H9 (cell line): ENCODE measurements around the gene TBX5. TPM values are rescaled to one million over a fixed set of nuclear protein-coding genes. Genes with fewer than 3 reads are reported as not detected.
A peak's percentile ranks its signal among the peaks of the same experiment; 100 is the strongest.

Source experiments
- DNase-seq: peaks from one replicate; pipeline ENCODE4 v3.0.0-alpha.2; 2017
- H2AFZ ChIP-seq: one replicate; pipeline ENCODE4 v1.6.1; 2013; ENCODE audit warnings: mild to moderate bottlenecking, low read length, control low read depth, moderate library complexity
- H2AK5ac ChIP-seq: 2 replicates; pipeline ENCODE4 v1.6.1; 2013; ENCODE audit warnings: low read length, control low read depth, mixed read lengths; ENCODE audit not compliant: insufficient read length
- H2BK120ac ChIP-seq: one replicate; pipeline ENCODE4 v1.6.1; 2013; ENCODE audit warnings: low read depth, mild to moderate bottlenecking, low read length, control low read depth, inconsistent platforms; ENCODE audit not compliant: poor library complexity, severe bottlenecking
- H2BK12ac ChIP-seq: 2 replicates; pipeline ENCODE4 v1.6.1; 2013; ENCODE audit warnings: low read length, control low read depth, mixed read lengths, low read depth; ENCODE audit not compliant: insufficient read length
- H2BK15ac ChIP-seq: 2 replicates; pipeline ENCODE4 v1.6.1; 2013; ENCODE audit warnings: low read depth, low read length, control low read depth
- H2BK20ac ChIP-seq: one replicate; pipeline ENCODE4 v1.6.1; 2013; ENCODE audit warnings: low read depth, mild to moderate bottlenecking, low read length, control low read depth, inconsistent platforms; ENCODE audit not compliant: poor library complexity, severe bottlenecking
- H2BK5ac ChIP-seq: 2 replicates; pipeline ENCODE4 v1.6.1; 2013; ENCODE audit warnings: low read length, control low read depth, mixed read lengths; ENCODE audit not compliant: insufficient read length
- H3K14ac ChIP-seq: 2 replicates; pipeline ENCODE4 v1.6.1; 2013; ENCODE audit warnings: low read length, control low read depth; ENCODE audit not compliant: insufficient read depth
- H3K18ac ChIP-seq: 2 replicates; pipeline ENCODE4 v1.6.1; 2013; ENCODE audit warnings: low read depth, mild to moderate bottlenecking, mixed read lengths, low read length, control low read depth; ENCODE audit not compliant: insufficient read length
- H3K23ac ChIP-seq: 2 replicates; pipeline ENCODE4 v1.6.1; 2013; ENCODE audit warnings: low read length, control low read depth, mixed read lengths, low read depth; ENCODE audit not compliant: insufficient read length
- H3K23me2 ChIP-seq: 2 replicates; pipeline ENCODE4 v1.6.1; 2013; ENCODE audit warnings: low read depth, mild to moderate bottlenecking, mixed read lengths, low read length, control low read depth; ENCODE audit not compliant: insufficient read length, poor library complexity, severe bottlenecking
- H3K27ac ChIP-seq: 2 replicates; pipeline ENCODE4 v1.5.1; 2013; ENCODE audit warnings: low read length, control low read depth, mixed read lengths, low read depth; ENCODE audit not compliant: insufficient read length
- H3K27me3 ChIP-seq: 2 replicates; pipeline ENCODE4 v1.6.1; 2013; ENCODE audit warnings: low read length, control low read depth, inconsistent platforms; ENCODE audit not compliant: insufficient read depth
- H3K4ac ChIP-seq: 2 replicates; pipeline ENCODE4 v1.6.1; 2013; ENCODE audit warnings: low read depth, mild to moderate bottlenecking, control low read depth, inconsistent platforms, low read length, moderate library complexity
- H3K4me1 ChIP-seq: 2 replicates; pipeline ENCODE4 v1.6.1; 2013; ENCODE audit warnings: low read length, control low read depth, inconsistent platforms; ENCODE audit not compliant: insufficient read depth
- H3K4me2 ChIP-seq: 2 replicates; pipeline ENCODE4 v1.6.1; 2013; ENCODE audit warnings: low read length, control low read depth, mixed read lengths; ENCODE audit not compliant: insufficient read length, insufficient read depth
- H3K56ac ChIP-seq: 2 replicates; pipeline ENCODE4 v1.6.1; 2013; ENCODE audit warnings: low read depth, mild to moderate bottlenecking, mixed read lengths, low read length, control low read depth; ENCODE audit not compliant: insufficient read length
- H3K79me1 ChIP-seq: 2 replicates; pipeline ENCODE4 v1.6.1; 2013; ENCODE audit warnings: low read depth, mild to moderate bottlenecking, moderate library complexity, low read length, control low read depth, inconsistent platforms; ENCODE audit not compliant: insufficient read depth, poor library complexity, severe bottlenecking
- H3K79me2 ChIP-seq: 2 replicates; pipeline ENCODE4 v1.6.1; 2013; ENCODE audit warnings: low read length, control low read depth, inconsistent platforms; ENCODE audit not compliant: insufficient read depth
- H3K9ac ChIP-seq: 2 replicates; pipeline ENCODE4 v1.6.1; 2013; ENCODE audit warnings: low read length, control low read depth, mixed read lengths; ENCODE audit not compliant: insufficient read length; ENCODE audit errors: extremely low read depth
- H3K9me3 ChIP-seq: one replicate; pipeline ENCODE4 v1.6.1; 2013; ENCODE audit warnings: low read depth, low read length, inconsistent platforms; ENCODE audit not compliant: control insufficient read depth
- H3T11ph ChIP-seq: one replicate; pipeline ENCODE4 v1.6.1; 2013; ENCODE audit warnings: mild to moderate bottlenecking, low read length, control low read depth, inconsistent platforms
- H4K20me1 ChIP-seq: one replicate; pipeline ENCODE4 v1.6.1; 2013; ENCODE audit not compliant: control insufficient read depth, insufficient read length, insufficient read depth
- H4K5ac ChIP-seq: 2 replicates; pipeline ENCODE4 v1.6.1; 2013; ENCODE audit warnings: low read depth, mild to moderate bottlenecking, mixed read lengths, low read length, control low read depth; ENCODE audit not compliant: insufficient read length
- H4K8ac ChIP-seq: replicated peaks from 2 replicates; pipeline ENCODE4 v1.6.1; 2013; ENCODE audit warnings: low read length, control low read depth, mixed read lengths, low read depth; ENCODE audit not compliant: insufficient read length
- H4K91ac ChIP-seq: 2 replicates; pipeline ENCODE4 v1.6.1; 2013; ENCODE audit warnings: low read depth, mild to moderate bottlenecking, moderate library complexity, mixed read lengths, low read length, control low read depth; ENCODE audit not compliant: insufficient read length
- H3K27ac Mint-ChIP-seq, 3 experiments: 2 replicates in 2 of 3; 3 replicates in 1 of 3; pipeline ENCODE4 v1.8.0; 2020 to 2021; ENCODE audit warnings: mixed read lengths in 3 of 3, mild to moderate bottlenecking in 1 of 3, moderate library complexity in 1 of 3
- H3K27me3 Mint-ChIP-seq: 2 replicates; pipeline ENCODE4 v1.8.0; 2021; ENCODE audit warnings: low read depth, mild to moderate bottlenecking, moderate library complexity, mixed read lengths
- H3K36me3 Mint-ChIP-seq, 3 experiments: 2 replicates in 2 of 3; 3 replicates in 1 of 3; pipeline ENCODE4 v1.8.0; 2020 to 2021; ENCODE audit warnings: low read depth in 3 of 3, mixed read lengths in 3 of 3; ENCODE audit not compliant: insufficient read depth in 1 of 3
- H3K4me1 Mint-ChIP-seq, 2 experiments: 2 replicates each; pipeline ENCODE4 v1.8.0; 2020; ENCODE audit warnings: mixed read lengths in 2 of 2
- H3K4me3 Mint-ChIP-seq, 2 experiments: 2 replicates in 1 of 2; 3 replicates in 1 of 2; pipeline ENCODE4 v1.8.0; 2020 to 2021; ENCODE audit warnings: mild to moderate bottlenecking in 2 of 2, mixed read lengths in 2 of 2, moderate library complexity in 1 of 2
- H3K9me3 Mint-ChIP-seq, 2 experiments: 2 replicates in 1 of 2; 3 replicates in 1 of 2; pipeline ENCODE4 v1.8.0; 2020; ENCODE audit warnings: mild to moderate bottlenecking in 2 of 2, mixed read lengths in 2 of 2, moderate library complexity in 1 of 2
- CTCF ChIP-seq: fragments of 200-600 bp; sonication (generic); conservative IDR thresholded peaks from 3 replicates; pipeline ENCODE4 v1.8.0; 2021; ENCODE audit warnings: antibody characterized with exemption, mild to moderate bottlenecking
- WGBS: extraction: QIAGEN DNeasy Blood & Tissue Kit; methylation state at CpG from one replicate; pipeline ENCODE4 v1.1.7; 2013; ENCODE audit warnings: missing lambda C conversion rate, low lambda C conversion rate, mixed read lengths; ENCODE audit not compliant: insufficient read length; ENCODE audit errors: extremely low coverage; 5-methylcytosine and 5-hydroxymethylcytosine counted together
- total RNA-seq: library from RNA; stranded (reverse); gene quantifications from 2 replicates; pipeline ENCODE4 v1.2.1, GENCODE V29; 2021

TBX5 gene
- total RNA-seq, 1 experiment from 2014 or later = not detected

- no CpG with 5 or more reads among the region's 30 CpGs for WGBS
- no peaks in the 10 kb centered on the region for H4K20me1 ChIP-seq
- H3K23ac ChIP-seq = no peak overlapping the region
- no peak overlapping the region for H3T11ph ChIP-seq
- Mint-ChIP-seq H3K27me3 (peaks cover 99% of the 10 kb centered on the region), H3K4me1 (peaks cover 39 to 58% of the 10 kb centered on the region in 2 experiments), H3K36me3 (no peaks in the 10 kb centered on the region; a peak in 1 of 7 replicates), H3K9me3 (peaks cover 0 to 12% of the 10 kb centered on the region in 2 experiments; a peak in 1 of 5 replicates), H3K4me3 (peak overlapping the region in 1 of 2 experiments; percentile 70; a peak in 3 of 5 replicates), H3K27ac (no peak overlapping the region)
- H3K18ac ChIP-seq = no peak overlapping the region
- H3K79me2 ChIP-seq = no peaks in the 10 kb centered on the region
- H3K4me1 ChIP-seq = peaks cover 2% of the 10 kb centered on the region; the same call in 1 of the 2 replicates
- TF ChIP-seq CTCF = no peak
- H3K27ac ChIP-seq = no peak overlapping the region
- H4K8ac ChIP-seq = no peak overlapping the region
- no peak overlapping the region for H3K9ac ChIP-seq
- H2BK15ac ChIP-seq = no peak overlapping the region
- H2BK12ac ChIP-seq = no peak overlapping the region
- H3K4me2 ChIP-seq = peak overlapping the region; percentile 41
- H3K27me3 ChIP-seq = peaks cover 96% of the 10 kb centered on the region
- peak; percentile 95 for DNase-seq
- no peak overlapping the region for H3K56ac ChIP-seq
- H4K5ac ChIP-seq = no peak overlapping the region
- H4K91ac ChIP-seq = no peak overlapping the region
- H2AFZ ChIP-seq = no peak overlapping the region
- H2BK20ac ChIP-seq = no peak overlapping the region
- H3K4ac ChIP-seq = no peak overlapping the region
- H2BK120ac ChIP-seq = no peak overlapping the region
- no peaks in the 10 kb centered on the region for H3K23me2 ChIP-seq
- H2AK5ac ChIP-seq = no peak overlapping the region
- H3K14ac ChIP-seq = no peak overlapping the region
- no peaks in the 10 kb centered on the region for H3K9me3 ChIP-seq
- H3K79me1 ChIP-seq = no peaks in the 10 kb centered on the region
- H2BK5ac ChIP-seq = no peak overlapping the region
Observed at GRCh38 chr12:114399664-114400211, 6.2 kb downstream of the TBX5 start.
